ENCODE data around the gene CST6.

Gene CST6

GRCh38 chr11:65972116-65972515 lies 39.7 kb upstream of the CST6 start:
- in situ Hi-C loops (cut with HindIII; ENCODE audit: low sequenced_read_pairs) = no loop called here
- no peak overlapping the region for H3K4me3 ChIP-seq (ENCODE audit: low read depth, low read length)
- TF ChIP-seq CTCF (IDR thresholded peaks at IDR 0.05; ENCODE audit: low read depth, low read length) = no peak
- DNase-seq (ENCODE audit: low read depth, low spot score) = no peak

- H3K4me3 ChIP-seq (ENCODE audit: low read depth, low read length) = no peak overlapping the region
- in situ Hi-C loops (cut with HindIII; ENCODE audit: low sequenced_read_pairs) = no loop called here
- DNase-seq (ENCODE audit: low read depth, low spot score) = peak; percentile 13
Measured at GRCh38 chr11:65973439-65974110, 38.2 kb upstream of the CST6 start.

GRCh38 chr11:65975771-65976170 lies 36.0 kb upstream of the CST6 start:
- DNase-seq (ENCODE audit: low read depth, low spot score) = no peak
- no peak overlapping the region for H3K4me3 ChIP-seq (ENCODE audit: low read depth, low read length)
- in situ Hi-C loops (cut with HindIII; ENCODE audit: low sequenced_read_pairs) = no loop called here
- TF ChIP-seq CTCF (IDR thresholded peaks at IDR 0.05; ENCODE audit: low read depth, low read length) = no peak

More at GRCh38 chr11:65973439-65974110, 38.2 kb upstream of the CST6 start:
- TF ChIP-seq CTCF (IDR thresholded peaks at IDR 0.05; ENCODE audit: low read depth, low read length) = no peak

GRCh38 chr11:65976216-65977176 lies 35.3 kb upstream of the CST6 start:
- no peak for TF ChIP-seq CTCF (IDR thresholded peaks at IDR 0.05; ENCODE audit: low read depth, low read length)
- no peak for DNase-seq (ENCODE audit: low read depth, low spot score)
- in situ Hi-C loops (cut with HindIII; ENCODE audit: low sequenced_read_pairs) = no loop called here
- H3K4me3 ChIP-seq (ENCODE audit: low read depth, low read length) = no peak overlapping the region

- in situ Hi-C loops (cut with HindIII; ENCODE audit: low sequenced_read_pairs) = no loop called here
- no peak for TF ChIP-seq CTCF (IDR thresholded peaks at IDR 0.05; ENCODE audit: low read depth, low read length)
- H3K4me3 ChIP-seq (ENCODE audit: low read depth, low read length) = no peak overlapping the region
- DNase-seq (ENCODE audit: low read depth, low spot score) = no peak
Measured at GRCh38 chr11:65977621-65978390, 34.0 kb upstream of the CST6 start.
